HepG2 (cell line): ENCODE measurements around the gene BBS4. TPM values are rescaled to one million over a fixed set of nuclear protein-coding genes. Genes with fewer than 3 reads are reported as not detected.

Experiments used
- FOXC1 ChIP-seq: sonication (generic); formaldehyde crosslinking; IDR thresholded peaks from 2 replicates; pipeline ENCODE4 v1.8.0; 2022; ENCODE audit warnings: mild to moderate bottlenecking, missing genetic modification reagents, borderline replicate concordance
- FOXJ3 ChIP-seq: sonication (generic); formaldehyde crosslinking; IDR thresholded peaks from 2 replicates; pipeline ENCODE4 v1.4.0; 2020; ENCODE audit warnings: missing genetic modification reagents, mild to moderate bottlenecking, borderline replicate concordance
- IKZF1 ChIP-seq: fragments of 450-650 bp; IDR thresholded peaks from 2 replicates; pipeline ENCODE4 v1.7.1; 2016
- MIXL1 ChIP-seq: IDR thresholded peaks from 2 replicates; pipeline ENCODE4 v1.6.1; 2016
- PAX8 ChIP-seq: sonication (generic); formaldehyde crosslinking; IDR thresholded peaks from 2 replicates; pipeline ENCODE4 v1.8.0; 2022; ENCODE audit warnings: mild to moderate bottlenecking, missing genetic modification reagents, borderline replicate concordance
- RFX5 ChIP-seq: IDR thresholded peaks from 2 replicates; pipeline ENCODE4 v1.6.1; 2011; ENCODE audit warnings: low read depth, low read length, improper control_type of control experiment
- TARDBP ChIP-seq: sonication (generic); formaldehyde crosslinking; IDR thresholded peaks from 2 replicates; pipeline ENCODE4 v1.8.0; 2022; ENCODE audit warnings: mild to moderate bottlenecking, missing genetic modification reagents
- ZNF121 ChIP-seq: sonication (generic); formaldehyde crosslinking; IDR thresholded peaks from 2 replicates; pipeline ENCODE4 v1.5.0; 2020; ENCODE audit warnings: mild to moderate bottlenecking, missing genetic modification reagents
- ZNF160 ChIP-seq: sonication (generic); formaldehyde crosslinking; IDR thresholded peaks from 2 replicates; pipeline ENCODE4 v1.8.0; 2022; ENCODE audit warnings: mild to moderate bottlenecking, inconsistent platforms, missing genetic modification reagents
- ZNF501 ChIP-seq: sonication (generic); formaldehyde crosslinking; IDR thresholded peaks from 2 replicates; pipeline ENCODE4 v1.5.1; 2020; ENCODE audit warnings: mild to moderate bottlenecking, moderate library complexity, missing genetic modification reagents
- ZZZ3 ChIP-seq: sonication (generic); formaldehyde crosslinking; IDR thresholded peaks from 2 replicates; pipeline ENCODE4 v1.4.0; 2020; ENCODE audit warnings: missing genetic modification reagents, mild to moderate bottlenecking, borderline replicate concordance
- polyA plus RNA-seq, 8 experiments: library from polyadenylated mRNA; depleted of rRNA in 3 of 8; stranded (reverse) in 7 of 8; unstranded in 1 of 8; fragments of >200 nt; fragmentation: Illumina TruSeq in 4 of 8; extraction: Trizol in 4 of 8; gene quantifications; 2 replicates each; pipeline versions ENCODE4 v1.2.1 to v1.2.3, GENCODE V29; 2011 to 2016; ENCODE audit warnings: low read depth in 4 of 8, missing spikeins in 1 of 8, mixed read lengths in 1 of 8; ENCODE audit not compliant: insufficient read depth in 1 of 8
- total RNA-seq, 5 experiments: library from RNA; depleted of rRNA; stranded (reverse); fragments of >200 nt; fragmentation: Illumina TruSeq; extraction: Trizol; gene quantifications; 2 replicates each; pipeline ENCODE4 v1.2.3, GENCODE V29; 2016; ENCODE audit warnings: low read depth in 1 of 5
- TF ChIP-seq, protein P1 (sequence below): sonication (generic); formaldehyde crosslinking; IDR thresholded peaks from 2 replicates; pipeline ENCODE4 v1.5.0; 2020; ENCODE audit warnings: mild to moderate bottlenecking, missing genetic modification reagents, moderate library complexity
- TF ChIP-seq, protein P2 (sequence below): sonication (generic); formaldehyde crosslinking; conservative IDR thresholded peaks from 2 replicates; pipeline ENCODE4 v1.4.0; 2020; ENCODE audit warnings: missing genetic modification reagents
- TF ChIP-seq, protein P3 (sequence below): sonication (generic); formaldehyde crosslinking; IDR thresholded peaks from 2 replicates; pipeline ENCODE4 v1.4.0; 2020; ENCODE audit warnings: mild to moderate bottlenecking, missing genetic modification reagents
- TF ChIP-seq, protein P4 (sequence below): sonication (generic); formaldehyde crosslinking; IDR thresholded peaks from 2 replicates; pipeline ENCODE4 v1.4.0; 2020; ENCODE audit warnings: missing genetic modification reagents
- TF ChIP-seq, protein P5 (sequence below): sonication (generic); formaldehyde crosslinking; IDR thresholded peaks from 2 replicates; pipeline ENCODE4 v1.5.0; 2020; ENCODE audit warnings: missing genetic modification reagents
- TF ChIP-seq, protein P6 (sequence below): sonication (generic); formaldehyde crosslinking; IDR thresholded peaks from 2 replicates; pipeline ENCODE4 v1.4.0; 2020; ENCODE audit warnings: missing genetic modification reagents
- TF ChIP-seq, protein P7 (sequence below): sonication (generic); formaldehyde crosslinking; IDR thresholded peaks from 2 replicates; pipeline ENCODE4; 2020; ENCODE audit warnings: missing genetic modification reagents, mild to moderate bottlenecking, borderline replicate concordance

The BBS4 gene
- total and polyA plus RNA-seq, 2 of the 13 experiments (the other 11 are each of a cell fraction or from before 2014, with no cell fraction given), result 16.0 to 21.3 TPM

DNA sequence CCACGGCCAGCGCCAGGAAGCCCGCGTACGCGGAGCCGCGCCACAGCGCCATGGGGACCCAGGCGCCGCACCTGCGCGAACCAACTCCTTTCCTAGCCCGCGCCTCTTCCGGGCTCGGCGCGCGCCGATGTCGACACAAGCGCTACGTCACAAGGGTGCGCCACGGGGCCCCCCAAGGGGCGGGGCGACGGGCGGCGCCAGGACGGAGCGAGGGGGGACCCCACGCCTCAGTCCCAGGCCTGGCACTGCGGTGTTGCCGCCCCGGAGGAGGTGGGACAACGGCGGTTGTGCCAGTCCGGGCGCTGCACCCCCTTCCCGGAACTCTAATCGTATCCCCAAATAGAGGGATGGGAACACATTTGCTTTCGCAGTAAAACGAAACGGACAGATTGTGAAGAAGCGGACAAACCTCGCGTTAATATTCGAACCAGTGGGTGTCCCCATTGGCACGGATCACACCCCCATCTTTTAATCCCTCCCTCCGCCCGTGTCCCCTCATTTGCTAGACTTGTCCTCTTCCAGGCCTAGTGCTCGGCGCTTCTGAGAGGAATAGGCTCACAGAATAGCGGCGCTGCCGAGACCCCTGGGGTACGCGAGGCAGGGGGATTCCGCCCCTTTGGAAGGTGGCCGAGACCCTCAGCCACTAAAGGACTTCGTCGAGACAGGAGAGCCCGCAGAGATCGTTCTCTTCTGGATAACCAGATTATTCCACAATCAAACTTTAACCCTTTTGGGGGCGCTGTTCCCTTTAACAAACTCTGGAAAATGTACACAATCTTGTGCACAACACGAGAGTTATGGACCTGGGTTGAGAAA, 97.8 kb downstream of the BBS4 start, which contains the start of gene ADPGK (continued):
- TF ChIP-seq, protein P1, sequence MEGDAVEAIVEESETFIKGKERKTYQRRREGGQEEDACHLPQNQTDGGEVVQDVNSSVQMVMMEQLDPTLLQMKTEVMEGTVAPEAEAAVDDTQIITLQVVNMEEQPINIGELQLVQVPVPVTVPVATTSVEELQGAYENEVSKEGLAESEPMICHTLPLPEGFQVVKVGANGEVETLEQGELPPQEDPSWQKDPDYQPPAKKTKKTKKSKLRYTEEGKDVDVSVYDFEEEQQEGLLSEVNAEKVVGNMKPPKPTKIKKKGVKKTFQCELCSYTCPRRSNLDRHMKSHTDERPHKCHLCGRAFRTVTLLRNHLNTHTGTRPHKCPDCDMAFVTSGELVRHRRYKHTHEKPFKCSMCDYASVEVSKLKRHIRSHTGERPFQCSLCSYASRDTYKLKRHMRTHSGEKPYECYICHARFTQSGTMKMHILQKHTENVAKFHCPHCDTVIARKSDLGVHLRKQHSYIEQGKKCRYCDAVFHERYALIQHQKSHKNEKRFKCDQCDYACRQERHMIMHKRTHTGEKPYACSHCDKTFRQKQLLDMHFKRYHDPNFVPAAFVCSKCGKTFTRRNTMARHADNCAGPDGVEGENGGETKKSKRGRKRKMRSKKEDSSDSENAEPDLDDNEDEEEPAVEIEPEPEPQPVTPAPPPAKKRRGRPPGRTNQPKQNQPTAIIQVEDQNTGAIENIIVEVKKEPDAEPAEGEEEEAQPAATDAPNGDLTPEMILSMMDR (CRISPR knock-in tag), result peak; percentile 51
- TF ChIP-seq PAX8 (CRISPR knock-in tag) (no peak), ZZZ3 (CRISPR knock-in tag) (peak; percentile 56; the same call in 1 of the 2 replicates), ZNF501 (CRISPR knock-in tag) (peak; percentile 87), RFX5 (0 out of 2 replicates have a peak, but pooled peaks have one; percentile 36), ZNF160 (CRISPR knock-in tag) (peak; percentile 38; the same call in 1 of the 2 replicates), ZNF121 (CRISPR knock-in tag) (peak; percentile 68), MIXL1 (CRISPR knock-in tag) (peak; percentile 73), IKZF1 (no peak), TARDBP (CRISPR knock-in tag) (peak; percentile 80; the same call in 1 of the 2 replicates), FOXC1 (peak; percentile 62; the same call in 1 of the 2 replicates), FOXJ3 (CRISPR knock-in tag) (no peak)
- TF ChIP-seq, protein P2, sequence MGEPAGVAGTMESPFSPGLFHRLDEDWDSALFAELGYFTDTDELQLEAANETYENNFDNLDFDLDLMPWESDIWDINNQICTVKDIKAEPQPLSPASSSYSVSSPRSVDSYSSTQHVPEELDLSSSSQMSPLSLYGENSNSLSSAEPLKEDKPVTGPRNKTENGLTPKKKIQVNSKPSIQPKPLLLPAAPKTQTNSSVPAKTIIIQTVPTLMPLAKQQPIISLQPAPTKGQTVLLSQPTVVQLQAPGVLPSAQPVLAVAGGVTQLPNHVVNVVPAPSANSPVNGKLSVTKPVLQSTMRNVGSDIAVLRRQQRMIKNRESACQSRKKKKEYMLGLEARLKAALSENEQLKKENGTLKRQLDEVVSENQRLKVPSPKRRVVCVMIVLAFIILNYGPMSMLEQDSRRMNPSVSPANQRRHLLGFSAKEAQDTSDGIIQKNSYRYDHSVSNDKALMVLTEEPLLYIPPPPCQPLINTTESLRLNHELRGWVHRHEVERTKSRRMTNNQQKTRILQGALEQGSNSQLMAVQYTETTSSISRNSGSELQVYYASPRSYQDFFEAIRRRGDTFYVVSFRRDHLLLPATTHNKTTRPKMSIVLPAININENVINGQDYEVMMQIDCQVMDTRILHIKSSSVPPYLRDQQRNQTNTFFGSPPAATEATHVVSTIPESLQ (CRISPR knock-in tag), result no peak
- TF ChIP-seq, protein P3, sequence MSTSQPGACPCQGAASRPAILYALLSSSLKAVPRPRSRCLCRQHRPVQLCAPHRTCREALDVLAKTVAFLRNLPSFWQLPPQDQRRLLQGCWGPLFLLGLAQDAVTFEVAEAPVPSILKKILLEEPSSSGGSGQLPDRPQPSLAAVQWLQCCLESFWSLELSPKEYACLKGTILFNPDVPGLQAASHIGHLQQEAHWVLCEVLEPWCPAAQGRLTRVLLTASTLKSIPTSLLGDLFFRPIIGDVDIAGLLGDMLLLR (CRISPR knock-in tag), result peak; percentile 85
- TF ChIP-seq, protein P4, sequence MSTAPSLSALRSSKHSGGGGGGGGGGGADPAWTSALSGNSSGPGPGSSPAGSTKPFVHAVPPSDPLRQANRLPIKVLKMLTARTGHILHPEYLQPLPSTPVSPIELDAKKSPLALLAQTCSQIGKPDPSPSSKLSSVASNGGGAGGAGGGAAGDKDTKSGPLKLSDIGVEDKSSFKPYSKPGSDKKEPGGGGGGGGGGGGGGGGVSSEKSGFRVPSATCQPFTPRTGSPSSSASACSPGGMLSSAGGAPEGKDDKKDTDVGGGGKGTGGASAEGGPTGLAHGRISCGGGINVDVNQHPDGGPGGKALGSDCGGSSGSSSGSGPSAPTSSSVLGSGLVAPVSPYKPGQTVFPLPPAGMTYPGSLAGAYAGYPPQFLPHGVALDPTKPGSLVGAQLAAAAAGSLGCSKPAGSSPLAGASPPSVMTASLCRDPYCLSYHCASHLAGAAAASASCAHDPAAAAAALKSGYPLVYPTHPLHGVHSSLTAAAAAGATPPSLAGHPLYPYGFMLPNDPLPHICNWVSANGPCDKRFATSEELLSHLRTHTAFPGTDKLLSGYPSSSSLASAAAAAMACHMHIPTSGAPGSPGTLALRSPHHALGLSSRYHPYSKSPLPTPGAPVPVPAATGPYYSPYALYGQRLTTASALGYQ (CRISPR knock-in tag), result peak; percentile 56; the same call in 1 of the 2 replicates
- TF ChIP-seq, protein P5, sequence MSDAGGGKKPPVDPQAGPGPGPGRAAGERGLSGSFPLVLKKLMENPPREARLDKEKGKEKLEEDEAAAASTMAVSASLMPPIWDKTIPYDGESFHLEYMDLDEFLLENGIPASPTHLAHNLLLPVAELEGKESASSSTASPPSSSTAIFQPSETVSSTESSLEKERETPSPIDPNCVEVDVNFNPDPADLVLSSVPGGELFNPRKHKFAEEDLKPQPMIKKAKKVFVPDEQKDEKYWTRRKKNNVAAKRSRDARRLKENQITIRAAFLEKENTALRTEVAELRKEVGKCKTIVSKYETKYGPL (CRISPR knock-in tag), result no peak
- TF ChIP-seq, protein P6, sequence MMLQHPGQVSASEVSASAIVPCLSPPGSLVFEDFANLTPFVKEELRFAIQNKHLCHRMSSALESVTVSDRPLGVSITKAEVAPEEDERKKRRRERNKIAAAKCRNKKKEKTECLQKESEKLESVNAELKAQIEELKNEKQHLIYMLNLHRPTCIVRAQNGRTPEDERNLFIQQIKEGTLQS (CRISPR knock-in tag), result no peak; the same call in 1 of the 2 replicates
- TF ChIP-seq, protein P7, sequence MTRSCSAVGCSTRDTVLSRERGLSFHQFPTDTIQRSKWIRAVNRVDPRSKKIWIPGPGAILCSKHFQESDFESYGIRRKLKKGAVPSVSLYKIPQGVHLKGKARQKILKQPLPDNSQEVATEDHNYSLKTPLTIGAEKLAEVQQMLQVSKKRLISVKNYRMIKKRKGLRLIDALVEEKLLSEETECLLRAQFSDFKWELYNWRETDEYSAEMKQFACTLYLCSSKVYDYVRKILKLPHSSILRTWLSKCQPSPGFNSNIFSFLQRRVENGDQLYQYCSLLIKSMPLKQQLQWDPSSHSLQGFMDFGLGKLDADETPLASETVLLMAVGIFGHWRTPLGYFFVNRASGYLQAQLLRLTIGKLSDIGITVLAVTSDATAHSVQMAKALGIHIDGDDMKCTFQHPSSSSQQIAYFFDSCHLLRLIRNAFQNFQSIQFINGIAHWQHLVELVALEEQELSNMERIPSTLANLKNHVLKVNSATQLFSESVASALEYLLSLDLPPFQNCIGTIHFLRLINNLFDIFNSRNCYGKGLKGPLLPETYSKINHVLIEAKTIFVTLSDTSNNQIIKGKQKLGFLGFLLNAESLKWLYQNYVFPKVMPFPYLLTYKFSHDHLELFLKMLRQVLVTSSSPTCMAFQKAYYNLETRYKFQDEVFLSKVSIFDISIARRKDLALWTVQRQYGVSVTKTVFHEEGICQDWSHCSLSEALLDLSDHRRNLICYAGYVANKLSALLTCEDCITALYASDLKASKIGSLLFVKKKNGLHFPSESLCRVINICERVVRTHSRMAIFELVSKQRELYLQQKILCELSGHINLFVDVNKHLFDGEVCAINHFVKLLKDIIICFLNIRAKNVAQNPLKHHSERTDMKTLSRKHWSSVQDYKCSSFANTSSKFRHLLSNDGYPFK (CRISPR knock-in tag), result peak; percentile 68; the same call in 1 of the 2 replicates
